Measurements from ENCODE around the gene HPSE2.

DNA sequence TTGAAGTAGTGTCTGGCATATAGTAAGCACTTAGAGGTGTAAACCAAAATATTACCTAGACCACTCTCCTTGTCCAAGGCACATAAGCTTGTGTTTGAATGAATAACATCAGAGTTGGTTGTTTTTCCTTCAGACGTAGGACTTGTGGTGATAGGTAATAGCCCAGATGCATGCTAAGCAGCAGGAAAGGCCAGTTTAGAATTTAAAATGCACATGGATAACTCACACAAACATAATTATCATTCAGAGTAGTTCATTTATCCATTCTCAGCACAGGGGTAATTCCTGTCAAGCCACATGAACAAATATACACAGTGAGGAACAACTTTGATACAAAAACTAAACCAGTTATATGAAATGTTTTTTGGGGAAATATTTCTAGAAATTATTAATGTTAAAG lies 607.9 kb downstream of the HPSE2 start:
- TF ChIP-seq POLR2AphosphoS5 (IDR thresholded peaks at IDR 0.05; ENCODE audit: low read depth): no peak
- no peak for TF ChIP-seq CTCF (conservative IDR thresholded peaks at IDR 0.05; ENCODE audit: low read depth in 2 of 2)
- no peak for TF ChIP-seq ZNF114 (CRISPR knock-in tag; IDR thresholded peaks at IDR 0.05)
- no peak for TF ChIP-seq ZNF462 (CRISPR knock-in tag; IDR thresholded peaks at IDR 0.05)
- TF ChIP-seq EZH2 (IDR thresholded peaks at IDR 0.05; ENCODE audit: low read depth, unreplicated experiment): no peak
- no peak for TF ChIP-seq EZH2phosphoT487 (IDR thresholded peaks at IDR 0.05; ENCODE audit: unreplicated experiment)
- no peak for TF ChIP-seq STAT1 (IDR thresholded peaks at IDR 0.05; ENCODE audit: unreplicated experiment)
- TF ChIP-seq, protein P1, sequence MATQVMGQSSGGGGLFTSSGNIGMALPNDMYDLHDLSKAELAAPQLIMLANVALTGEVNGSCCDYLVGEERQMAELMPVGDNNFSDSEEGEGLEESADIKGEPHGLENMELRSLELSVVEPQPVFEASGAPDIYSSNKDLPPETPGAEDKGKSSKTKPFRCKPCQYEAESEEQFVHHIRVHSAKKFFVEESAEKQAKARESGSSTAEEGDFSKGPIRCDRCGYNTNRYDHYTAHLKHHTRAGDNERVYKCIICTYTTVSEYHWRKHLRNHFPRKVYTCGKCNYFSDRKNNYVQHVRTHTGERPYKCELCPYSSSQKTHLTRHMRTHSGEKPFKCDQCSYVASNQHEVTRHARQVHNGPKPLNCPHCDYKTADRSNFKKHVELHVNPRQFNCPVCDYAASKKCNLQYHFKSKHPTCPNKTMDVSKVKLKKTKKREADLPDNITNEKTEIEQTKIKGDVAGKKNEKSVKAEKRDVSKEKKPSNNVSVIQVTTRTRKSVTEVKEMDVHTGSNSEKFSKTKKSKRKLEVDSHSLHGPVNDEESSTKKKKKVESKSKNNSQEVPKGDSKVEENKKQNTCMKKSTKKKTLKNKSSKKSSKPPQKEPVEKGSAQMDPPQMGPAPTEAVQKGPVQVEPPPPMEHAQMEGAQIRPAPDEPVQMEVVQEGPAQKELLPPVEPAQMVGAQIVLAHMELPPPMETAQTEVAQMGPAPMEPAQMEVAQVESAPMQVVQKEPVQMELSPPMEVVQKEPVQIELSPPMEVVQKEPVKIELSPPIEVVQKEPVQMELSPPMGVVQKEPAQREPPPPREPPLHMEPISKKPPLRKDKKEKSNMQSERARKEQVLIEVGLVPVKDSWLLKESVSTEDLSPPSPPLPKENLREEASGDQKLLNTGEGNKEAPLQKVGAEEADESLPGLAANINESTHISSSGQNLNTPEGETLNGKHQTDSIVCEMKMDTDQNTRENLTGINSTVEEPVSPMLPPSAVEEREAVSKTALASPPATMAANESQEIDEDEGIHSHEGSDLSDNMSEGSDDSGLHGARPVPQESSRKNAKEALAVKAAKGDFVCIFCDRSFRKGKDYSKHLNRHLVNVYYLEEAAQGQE (IDR thresholded peaks at IDR 0.05; ENCODE audit: unreplicated experiment): no peak
- TF ChIP-seq CREB1 (CRISPR knock-in tag; IDR thresholded peaks at IDR 0.05; ENCODE audit: low read depth): no peak
- TF ChIP-seq NANOG (IDR thresholded peaks at IDR 0.05; ENCODE audit: borderline replicate concordance): no peak
- no peak for TF ChIP-seq ZNF331 (CRISPR knock-in tag; IDR thresholded peaks at IDR 0.05; ENCODE audit: low read depth)
- TF ChIP-seq ETS1 (IDR thresholded peaks at IDR 0.05): no peak
- TF ChIP-seq JUNB (IDR thresholded peaks at IDR 0.05; ENCODE audit: unreplicated experiment): no peak

Data from GM23338 (cell line).